NCI-H226 (cell line): ENCODE results near the gene PRDX1.
A peak's percentile ranks its signal among the peaks of the same experiment; 100 is the strongest.
"Not testable (repeated sequence)": the region's sequence is repeated elsewhere in the genome, so short reads cannot be mapped to it uniquely, and the experiment has no call there.

Source experiments
- DNase-seq: peaks from one replicate; pipeline ENCODE4 v3.0.0-alpha.2; 2015

Gene PRDX1

GRCh38 chr1:45503462-45504360 is 18.0 kb downstream of the PRDX1 start:
- DNase-seq: no peak

DNA sequence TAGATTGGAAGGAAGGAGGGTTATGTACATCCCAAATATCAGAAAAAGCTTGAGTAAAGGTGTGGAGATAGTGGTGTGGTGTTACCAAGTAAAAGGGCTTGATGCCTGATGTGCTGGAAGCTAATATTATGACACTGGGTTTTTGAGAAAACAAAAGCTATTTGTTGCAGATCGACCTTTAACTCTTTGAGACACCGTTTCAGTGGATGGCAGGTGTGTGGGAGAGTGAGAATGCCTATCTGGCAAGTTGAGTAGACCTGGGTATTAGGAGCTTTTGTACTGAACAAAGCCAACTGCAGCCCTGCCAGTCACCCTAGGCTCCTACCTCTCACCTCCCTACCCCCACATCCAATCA is 20.2 kb downstream of the PRDX1 start:
- DNase-seq: no peak

DNA sequence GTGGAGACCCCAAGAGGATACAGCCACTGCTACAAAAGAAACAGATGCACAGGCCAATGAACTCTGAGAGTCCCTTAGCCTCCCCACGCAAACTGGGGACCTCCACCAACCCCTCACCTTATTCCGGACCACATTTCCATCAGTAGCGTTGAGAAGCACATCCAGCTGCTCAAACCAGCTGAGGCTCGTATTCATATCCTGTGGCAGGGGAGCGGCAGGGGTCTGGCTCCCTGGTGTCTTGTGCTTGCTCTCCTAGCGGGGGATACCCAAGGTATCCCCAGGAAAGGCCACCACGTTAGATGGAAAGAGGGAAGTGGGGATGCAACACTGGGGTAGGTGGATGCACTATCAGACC is 22.3 kb downstream of the PRDX1 start:
- DNase-seq: no peak

- no peak for DNase-seq
These were observed 23.4 kb downstream of the PRDX1 start for GRCh38 chr1:45498279-45498678.

DNA sequence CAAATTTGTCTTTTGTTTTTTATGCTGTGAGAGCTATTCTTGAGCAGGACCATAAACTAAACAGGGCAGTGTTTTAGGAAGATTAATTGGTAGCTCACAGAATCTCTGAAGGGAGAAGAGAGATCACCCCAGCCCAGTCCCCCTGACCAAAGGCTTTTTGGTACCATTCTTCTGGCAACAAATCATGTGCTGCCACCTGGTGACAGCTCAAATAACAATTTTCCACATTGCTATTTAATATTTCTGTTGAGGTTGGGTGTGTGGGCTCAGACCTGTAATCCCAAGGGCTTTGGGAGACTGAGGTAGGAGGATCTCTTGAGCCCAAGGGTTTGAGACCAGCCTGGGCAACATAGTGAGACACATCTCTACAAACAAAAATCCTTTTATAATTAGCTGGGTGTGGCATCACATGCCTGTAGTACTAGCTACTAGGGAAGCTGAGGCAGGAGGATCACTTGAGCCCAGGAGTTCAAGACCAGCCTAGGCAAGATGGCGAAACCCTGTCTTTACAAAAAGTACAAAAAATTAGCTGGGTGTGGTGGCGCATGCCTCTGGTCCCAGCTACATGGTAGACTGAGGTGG is 28.5 kb downstream of the PRDX1 start:
- DNase-seq: peak; percentile 24

DNA sequence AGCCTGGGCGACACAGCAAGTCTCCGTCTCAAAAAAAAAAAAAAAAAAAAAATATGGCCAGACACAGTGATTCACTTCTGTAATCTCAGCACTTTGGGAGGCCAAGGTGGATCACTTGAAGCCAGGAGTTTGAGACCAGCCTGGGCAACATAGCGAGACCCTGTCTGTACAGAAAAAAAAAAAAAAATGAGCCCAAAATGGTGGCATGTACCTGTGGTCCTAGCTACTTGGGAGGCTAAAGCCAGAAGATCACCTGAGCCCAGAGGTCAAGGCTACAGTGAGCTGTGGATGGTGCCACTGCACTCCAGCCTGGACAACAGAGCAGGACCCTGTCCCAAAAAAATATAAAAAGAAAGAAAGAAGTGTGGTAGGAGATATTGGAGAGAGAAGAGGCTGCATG is 29.0 kb downstream of the PRDX1 start:
- no peak for DNase-seq

GRCh38 chr1:45491487-45492260 is 30.0 kb downstream of the PRDX1 start:
- DNase-seq: no peak

DNA sequence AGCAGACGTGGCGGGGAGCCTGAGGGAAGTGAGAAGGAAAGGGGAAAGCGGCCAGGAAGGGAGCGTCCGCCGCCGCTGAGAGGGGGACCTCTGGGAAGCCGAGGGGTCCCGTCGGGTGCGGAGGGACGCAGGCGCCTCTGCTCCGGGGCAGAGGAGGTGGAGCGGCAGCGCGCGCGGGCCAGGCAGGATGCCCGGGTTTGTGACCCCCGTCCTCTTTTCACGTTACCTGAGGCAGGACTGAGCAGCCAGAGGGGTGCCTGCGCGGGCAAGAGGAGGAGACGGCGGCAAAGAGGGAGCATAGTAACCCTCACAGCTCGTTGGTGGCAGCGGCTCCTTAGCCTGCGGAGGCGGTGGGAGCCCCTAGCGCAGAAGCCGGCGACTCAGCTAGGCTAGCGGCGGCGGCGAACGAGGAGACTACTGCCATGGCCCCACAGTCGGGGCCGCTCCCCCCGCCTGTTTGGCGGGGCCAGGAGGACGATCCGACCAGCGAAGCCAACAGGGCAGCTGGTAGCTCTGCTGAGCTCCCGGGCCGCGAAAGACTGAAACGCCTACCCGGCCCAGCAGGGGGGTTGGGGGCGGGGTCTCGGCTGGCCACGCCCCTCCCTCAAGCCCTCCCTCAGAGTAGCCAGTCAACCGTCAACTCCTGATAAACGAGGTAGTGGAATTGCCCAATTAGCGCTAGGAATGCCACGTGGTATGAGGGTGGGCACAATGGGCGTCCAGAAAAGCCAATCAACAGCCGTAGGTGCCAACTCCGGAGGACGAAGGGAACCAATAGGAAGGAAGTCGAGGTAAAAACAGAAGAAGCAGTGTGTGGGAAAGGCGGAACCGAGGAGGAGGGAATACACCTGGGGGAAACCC is 30.8 kb downstream of the PRDX1 start, which contains the start of gene TESK2:
TESK2 (minus strand) TSS at position 538 of the 861 bp plus-strand sequence. CDS start 33,378 bp downstream, outside the sequence.
- DNase-seq: peak; percentile 100

DNA sequence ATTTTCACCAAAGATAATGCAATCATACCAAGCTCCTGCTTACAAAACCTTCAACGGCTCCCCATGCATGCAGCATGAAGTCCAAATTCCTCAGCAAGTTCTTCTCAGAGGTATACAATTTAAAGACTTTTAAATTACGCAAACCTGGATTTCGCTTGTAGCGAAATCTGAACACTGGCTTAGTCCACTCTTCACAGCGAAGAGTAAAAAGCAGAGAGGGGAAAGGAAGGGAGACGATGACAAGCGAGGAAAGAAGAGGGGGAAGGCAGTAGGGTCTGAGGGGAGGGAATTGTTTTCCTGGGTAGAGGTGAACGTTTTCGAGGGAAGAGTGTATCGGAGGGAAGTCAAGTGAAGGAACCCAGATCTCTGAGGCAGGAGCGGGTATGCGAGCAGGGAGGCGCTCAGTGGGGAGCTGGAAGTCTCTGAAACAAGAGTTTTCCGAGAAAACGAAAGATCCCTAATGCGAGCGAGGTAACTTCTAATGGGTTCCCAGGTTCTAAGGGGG is 31.5 kb downstream of the PRDX1 start:
- no peak for DNase-seq

GRCh38 chr1:45489379-45489778 is 32.3 kb downstream of the PRDX1 start:
- DNase-seq: not testable (repeated sequence)

- DNase-seq: no peak
These were observed 32.9 kb downstream of the PRDX1 start for GRCh38 chr1:45488666-45489377.

DNA sequence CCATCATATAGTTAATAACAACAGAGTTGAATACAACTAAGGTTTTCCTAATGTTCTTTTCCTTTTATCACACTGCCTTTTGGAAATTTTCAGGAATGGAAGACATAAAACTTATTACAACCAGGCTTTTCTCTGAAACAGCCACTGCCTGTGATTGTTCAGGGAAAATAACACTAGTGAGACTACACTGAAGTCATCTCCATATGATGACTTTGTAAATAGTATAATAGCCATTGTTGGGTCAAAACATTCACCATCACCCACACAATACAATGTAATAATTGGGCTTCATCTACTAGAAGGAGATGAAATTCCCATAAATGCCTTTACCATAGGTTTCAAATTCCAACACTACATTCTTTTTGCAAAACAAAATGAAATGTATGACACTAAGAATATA is 35.7 kb downstream of the PRDX1 start:
- DNase-seq: no peak

GRCh38 chr1:45479039-45479748 is 42.5 kb downstream of the PRDX1 start:
- no peak for DNase-seq

GRCh38 chr1:45478121-45478814 is 43.4 kb downstream of the PRDX1 start:
- DNase-seq: no peak

DNA sequence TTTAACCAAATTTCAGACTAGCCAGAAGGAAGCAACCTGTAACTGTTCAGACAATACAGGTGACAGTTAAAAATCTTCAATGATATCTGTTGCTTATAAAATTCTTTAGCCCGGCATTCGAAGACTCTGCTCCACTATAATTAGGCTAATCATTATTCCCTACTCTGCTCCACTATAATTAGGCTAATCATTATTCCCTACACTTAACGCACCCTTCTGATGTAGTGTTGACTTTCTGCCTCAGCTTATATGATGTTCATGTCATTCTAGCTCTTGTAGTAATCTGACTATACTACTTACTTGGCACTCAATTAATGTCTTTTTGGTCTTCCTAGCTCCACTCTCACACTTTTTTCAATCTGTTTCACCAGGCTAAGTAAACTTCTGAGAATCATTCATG is 44.0 kb downstream of the PRDX1 start:
- no peak for DNase-seq

DNA sequence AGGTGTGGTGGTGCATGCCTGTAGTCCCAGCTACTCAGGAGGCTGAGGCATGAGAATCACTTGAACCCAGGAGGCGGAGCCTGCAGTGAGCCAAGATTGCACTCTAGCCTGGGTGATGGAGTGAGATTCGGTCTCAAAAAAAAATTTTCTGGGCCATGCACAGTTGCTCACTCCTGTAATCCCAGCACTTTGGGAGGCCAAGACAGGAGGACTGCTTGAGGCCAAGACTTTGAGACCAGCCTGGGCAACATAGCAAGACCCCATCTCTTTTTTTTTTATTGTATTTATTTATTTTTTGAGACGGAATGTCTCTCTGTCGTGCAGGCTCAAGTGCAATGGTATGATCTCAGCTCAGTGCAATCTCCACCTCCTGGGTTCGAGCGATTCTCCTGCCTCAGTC is 47.5 kb downstream of the PRDX1 start:
- DNase-seq: not testable (repeated sequence)

- no peak for DNase-seq
These were observed 48.4 kb downstream of the PRDX1 start for GRCh38 chr1:45473302-45473701.

- DNase-seq: no peak
These were observed 51.3 kb downstream of the PRDX1 start for GRCh38 chr1:45470306-45470798.

- DNase-seq: not testable (repeated sequence)
These were observed 54.3 kb downstream of the PRDX1 start for GRCh38 chr1:45467353-45467752.

GRCh38 chr1:45465277-45465676 is 56.4 kb downstream of the PRDX1 start:
- DNase-seq: no peak
